Kidney (tissue), 22 donors: Measurements from ENCODE around the gene SRRM5. TPM values are rescaled to one million over a fixed set of nuclear protein-coding genes. Genes with fewer than 3 reads are reported as not detected.

Experiments
- DNase-seq, 5 donors: peaks; one replicate each; pipeline ENCODE4 v3.0.0-alpha.2; 2013 to 2020
- FAIRE-seq: peaks from 2 replicates; lab custom pipeline; 2012; peaks lifted over from hg19 to GRCh38; lab: Jason Lieb, UNC
- H3K27ac ChIP-seq, 2 donors: one replicate each; pipeline ENCODE4 v1.7.0; 2013; ENCODE audit warnings: low read depth in 2 of 2, low read length in 2 of 2, inconsistent platforms in 1 of 2
- H3K27me3 ChIP-seq: one replicate; pipeline ENCODE4 v1.7.1; 2013; ENCODE audit warnings: low read length, inconsistent platforms; ENCODE audit not compliant: control insufficient read depth, insufficient read depth
- H3K36me3 ChIP-seq, 3 donors: one replicate each; pipeline versions ENCODE4 v1.7.0 to v1.7.1; 2013; ENCODE audit warnings: low read length in 3 of 3, control low read depth in 1 of 3, inconsistent platforms in 1 of 3; ENCODE audit not compliant: insufficient read depth in 3 of 3, control insufficient read depth in 2 of 3
- H3K4me1 ChIP-seq, 3 donors: one replicate each; pipeline versions ENCODE4 v1.7.0 to v1.7.1; 2013; ENCODE audit warnings: low read length in 3 of 3, inconsistent platforms in 1 of 3, low read depth in 1 of 3; ENCODE audit not compliant: control insufficient read depth in 2 of 3, insufficient read depth in 2 of 3
- H3K4me3 ChIP-seq, 3 donors: one replicate each; pipeline versions ENCODE4 v1.7.0 to v1.8.1; 2013; ENCODE audit warnings: low read length in 3 of 3, control low read depth in 1 of 3, inconsistent platforms in 1 of 3
- H3K9ac ChIP-seq, 3 donors: one replicate each; pipeline versions ENCODE4 v1.7.0 to v1.7.1; 2013; ENCODE audit warnings: low read length in 3 of 3, control low read depth in 1 of 3, inconsistent platforms in 1 of 3
- H3K9me3 ChIP-seq, 3 donors: one replicate each; pipeline versions ENCODE4 v1.7.0 to v1.7.1; 2013; ENCODE audit warnings: low read length in 3 of 3, control low read depth in 1 of 3, inconsistent platforms in 1 of 3; ENCODE audit not compliant: control insufficient read depth in 2 of 3, insufficient read depth in 1 of 3
- intact Hi-C: fragments of 100-400 bp; cut with DNase I; formaldehyde crosslinking; loops from one replicate; pipeline ENCODE4 v1.11.1; 2022
- long read RNA-seq, 10 donors: library from polyadenylated mRNA in 1 of 10; unstranded in 1 of 10; transcript quantifications; one replicate each; pipeline ENCODE4 v2.0.0 and lab custom pipeline, GENCODE V29; 2021 to 2026
- polyA plus RNA-seq: library from polyadenylated mRNA; stranded (reverse); fragments of 350-450 nt; fragmentation: Illumina TruSeq; extraction: RNeasy Lipid Tissue Mini Kit (QIAGEN cat#74804); gene quantifications from one replicate; pipeline ENCODE4 v1.2.3, GENCODE V29; 2014; ENCODE audit warnings: low read depth, low replicate concordance; ENCODE audit not compliant: insufficient read depth
- total RNA-seq: library from RNA; stranded (reverse); fragmentation: NEBNext Ultra II Directional; extraction: Animal tissue kit (Norgen Biotek cat#: 25700); gene quantifications from one replicate; pipeline ENCODE4 v1.2.1, GENCODE V29; 2021
- TF ChIP-seq, protein P1 (sequence below): IDR thresholded peaks from 3 replicates; pipeline ENCODE4 v1.5.1; 2012; ENCODE audit warnings: mild to moderate bottlenecking, moderate library complexity, borderline replicate concordance; ENCODE audit not compliant: insufficient read depth; ENCODE audit errors: extremely low read depth
- donor health status: control.
- donor health status: control.
- donor health status: control.
- donor health status: control.
- donor health status: control.
- donor health status: DM: yes; HTN: yes; CAD: no.
- donor health status: Normal renal cell carcinoma (clear cell type).

The SRRM5 gene, protein sequence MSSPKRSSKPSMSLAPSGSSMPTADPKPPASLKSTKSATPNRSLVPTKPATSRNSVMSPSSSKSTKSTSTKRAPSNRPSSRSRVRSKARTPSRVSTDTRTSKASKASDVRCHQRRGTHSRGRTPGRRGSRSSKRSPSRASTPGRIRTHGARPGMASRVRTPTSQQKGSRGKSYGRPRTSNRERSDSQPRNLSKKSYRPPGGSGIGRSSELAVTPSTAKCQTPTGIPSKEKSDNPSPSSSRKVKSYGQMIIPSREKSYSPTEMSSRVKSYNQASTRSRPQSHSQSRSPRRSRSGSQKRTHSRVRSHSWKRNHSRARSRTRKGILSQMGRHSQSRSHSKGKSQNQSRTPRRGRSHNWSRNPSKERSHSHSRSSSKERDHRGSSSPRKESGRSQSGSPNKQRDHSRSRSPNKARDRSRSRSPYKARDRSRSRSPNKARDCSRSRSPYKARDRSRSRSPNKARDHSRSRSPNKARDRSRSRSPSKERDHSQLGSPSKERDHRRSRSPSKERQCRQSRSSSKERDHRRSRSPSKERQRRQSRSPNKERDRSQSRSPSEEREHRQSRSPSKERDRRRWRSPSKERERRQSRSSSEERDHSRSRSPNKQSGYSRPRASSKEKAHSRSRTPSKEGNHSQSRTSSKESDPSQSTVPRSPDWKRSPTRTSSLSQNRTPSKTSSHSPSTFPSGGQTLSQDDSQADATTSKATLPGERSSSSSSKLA
- 0.28 TPM for total RNA-seq
- 0.22 TPM for polyA plus RNA-seq
- long read RNA-seq, donor 1, partial matches to known transcripts: 0 of 3 reads
- long read RNA-seq, donor 1, other reads (novel, unspliced or antisense): 0 of 3 reads
- long read RNA-seq, donor 2, partial matches to known transcripts: 0 of 1 reads
- long read RNA-seq, donor 2, other reads (novel, unspliced or antisense): 0 of 1 reads
- long read RNA-seq, donor 3, transcript SRRM5-201 (1 exons, 2,381 nt): major isoform, 6 of 244 reads
- long read RNA-seq, donor 3, partial matches to known transcripts: 57 of 244 reads
- long read RNA-seq, donor 3, other reads (novel, unspliced or antisense): 181 of 244 reads
- long read RNA-seq, donor 4, partial matches to known transcripts: 0 of 1 reads
- long read RNA-seq, donor 4, other reads (novel, unspliced or antisense): 0 of 1 reads
- long read RNA-seq, donor 5, partial matches to known transcripts: 12 of 13 reads
- long read RNA-seq, donor 5, other reads (novel, unspliced or antisense): 0 of 13 reads
- long read RNA-seq, donor 6: 0 reads
- long read RNA-seq, donor 7, partial matches to known transcripts: 0 of 1 reads
- long read RNA-seq, donor 7, other reads (novel, unspliced or antisense): 1 of 1 reads
- long read RNA-seq, donor 8: 0 reads
- long read RNA-seq, donor 9, partial matches to known transcripts: 30 of 120 reads
- long read RNA-seq, donor 9, other reads (novel, unspliced or antisense): 88 of 120 reads
- long read RNA-seq, donor 10, partial matches to known transcripts: 0 of 1 reads
- long read RNA-seq, donor 10, other reads (novel, unspliced or antisense): 0 of 1 reads

DNA sequence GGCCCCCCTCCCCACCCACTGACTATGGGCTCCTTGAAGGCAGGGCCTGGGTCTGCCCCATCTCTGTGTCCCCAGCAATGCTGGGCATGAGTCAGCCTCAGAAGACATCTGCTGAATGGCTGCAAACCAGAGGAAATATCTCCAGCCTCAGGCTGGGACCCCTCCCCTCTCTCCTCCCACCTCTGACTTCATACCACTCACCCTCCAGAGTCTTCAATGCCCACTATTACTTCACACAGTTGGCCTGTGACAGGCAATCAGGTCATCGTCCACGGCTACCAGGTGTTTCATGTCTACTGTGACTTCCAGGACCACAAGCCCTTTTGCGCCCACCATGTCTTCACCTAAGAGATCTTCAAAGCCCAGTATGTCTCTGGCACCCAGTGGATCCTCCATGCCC is at the start of gene SRRM5:
SRRM5 (plus strand) TSS at position 301 of the 400 bp plus-strand sequence; CDS start at position 335, 34 bp downstream.
- Histone ChIP-seq H3K9ac (no peak within 1 kb of the TSS), H3K27me3 (no peaks in the 10 kb centered on the region), H3K36me3 (peaks cover 0 to 20% (median 6%) of the 10 kb centered on the region in 3 donors), H3K9me3 (no peaks in the 10 kb centered on the region), H3K4me3 (no peak within 1 kb of the TSS), H3K27ac (no peak within 1 kb of the TSS), H3K4me1 (no peaks in the 10 kb centered on the region)
- FAIRE-seq: no peak
- TF ChIP-seq, protein P1, sequence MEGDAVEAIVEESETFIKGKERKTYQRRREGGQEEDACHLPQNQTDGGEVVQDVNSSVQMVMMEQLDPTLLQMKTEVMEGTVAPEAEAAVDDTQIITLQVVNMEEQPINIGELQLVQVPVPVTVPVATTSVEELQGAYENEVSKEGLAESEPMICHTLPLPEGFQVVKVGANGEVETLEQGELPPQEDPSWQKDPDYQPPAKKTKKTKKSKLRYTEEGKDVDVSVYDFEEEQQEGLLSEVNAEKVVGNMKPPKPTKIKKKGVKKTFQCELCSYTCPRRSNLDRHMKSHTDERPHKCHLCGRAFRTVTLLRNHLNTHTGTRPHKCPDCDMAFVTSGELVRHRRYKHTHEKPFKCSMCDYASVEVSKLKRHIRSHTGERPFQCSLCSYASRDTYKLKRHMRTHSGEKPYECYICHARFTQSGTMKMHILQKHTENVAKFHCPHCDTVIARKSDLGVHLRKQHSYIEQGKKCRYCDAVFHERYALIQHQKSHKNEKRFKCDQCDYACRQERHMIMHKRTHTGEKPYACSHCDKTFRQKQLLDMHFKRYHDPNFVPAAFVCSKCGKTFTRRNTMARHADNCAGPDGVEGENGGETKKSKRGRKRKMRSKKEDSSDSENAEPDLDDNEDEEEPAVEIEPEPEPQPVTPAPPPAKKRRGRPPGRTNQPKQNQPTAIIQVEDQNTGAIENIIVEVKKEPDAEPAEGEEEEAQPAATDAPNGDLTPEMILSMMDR: no peak
- intact Hi-C loops: no loop called here
- no peak for DNase-seq

DNA sequence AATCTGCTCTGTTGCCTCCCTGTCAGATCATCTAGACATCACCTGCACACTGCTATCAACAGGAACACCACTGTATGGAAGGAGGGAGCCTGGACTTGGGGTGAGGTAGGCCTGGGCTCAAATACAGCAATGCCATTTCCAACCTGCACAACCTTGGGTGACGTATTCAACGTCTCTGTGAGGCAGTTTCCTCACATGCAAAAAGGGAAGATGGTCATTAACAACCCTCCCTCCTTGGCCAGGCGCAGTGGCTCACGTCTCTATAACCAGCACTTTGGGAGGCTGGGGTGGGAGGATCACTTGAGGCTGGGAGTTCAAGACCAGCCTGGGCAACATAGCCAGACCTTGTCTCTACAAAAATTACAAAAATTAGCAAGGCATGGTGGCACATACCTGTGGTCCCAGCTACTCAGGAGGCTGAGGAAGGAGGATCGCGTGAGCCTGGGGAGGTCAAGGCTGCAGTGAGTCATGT is 49.6 kb upstream of the SRRM5 start:
- FAIRE-seq: no peak
- H3K36me3 ChIP-seq: peaks cover 6 to 17% (median 7%) of the 10 kb centered on the region in 3 donors
- H3K27me3 ChIP-seq: no peaks in the 10 kb centered on the region
- peak overlapping the region; percentile 22 to 66 for H3K27ac ChIP-seq
- no peak overlapping the region for H3K4me3 ChIP-seq
- DNase-seq: peak in 1 of 5 donors; percentile 46
- intact Hi-C loops: no loop called here
- H3K9ac ChIP-seq: no peak overlapping the region
- H3K4me1 ChIP-seq: peaks cover 0 to 4% (median 4%) of the 10 kb centered on the region in 3 donors
- H3K9me3 ChIP-seq: no peaks in the 10 kb centered on the region
- TF ChIP-seq, protein P1: no peak

DNA sequence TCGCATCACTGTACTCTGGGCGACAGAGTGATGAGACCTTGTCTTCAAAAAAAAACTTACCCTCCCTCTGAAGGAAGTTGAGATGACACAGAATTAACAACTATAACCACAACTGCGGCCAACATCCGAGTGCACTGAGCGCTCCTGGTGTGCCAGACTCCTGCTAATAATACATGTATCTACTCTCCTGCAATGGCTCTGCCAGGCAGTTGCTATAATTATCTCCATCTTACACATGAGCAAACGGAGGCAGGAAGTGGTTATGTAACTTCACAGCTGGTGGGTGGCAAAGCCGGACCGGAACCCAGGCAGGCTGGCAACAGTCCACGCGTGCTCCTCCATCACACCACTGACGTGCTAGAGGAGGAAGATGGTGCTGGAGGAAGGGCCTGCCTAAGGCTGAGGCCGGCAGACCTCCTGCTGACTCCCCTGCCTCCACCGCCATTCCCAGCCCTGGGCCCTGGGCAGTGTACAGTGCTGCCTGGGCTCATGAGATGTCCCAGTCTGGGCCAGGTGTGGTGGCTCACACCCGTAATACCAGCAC is 49.1 kb upstream of the SRRM5 start:
- H3K9ac ChIP-seq: no peak overlapping the region
- no peak overlapping the region for H3K4me3 ChIP-seq
- no peaks in the 10 kb centered on the region for H3K27me3 ChIP-seq
- no peak for FAIRE-seq
- TF ChIP-seq, protein P1: no peak
- H3K36me3 ChIP-seq: peaks cover 6 to 16% (median 7%) of the 10 kb centered on the region in 3 donors
- no peaks in the 10 kb centered on the region for H3K9me3 ChIP-seq
- peak in 1 of 5 donors; percentile 92 for DNase-seq
- intact Hi-C loops: no loop called here
- peaks cover 0 to 4% (median 4%) of the 10 kb centered on the region in 3 donors for H3K4me1 ChIP-seq
- peak overlapping the region; percentile 22 to 66 for H3K27ac ChIP-seq
